ENCODE data around the gene WASHC4.

The WASHC4 gene

GRCh38 chr12:105214670-105215375 is 107.3 kb downstream of the WASHC4 start:
- DNase-seq = no peak

- DNase-seq = no peak
These were observed 110.9 kb downstream of the WASHC4 start for GRCh38 chr12:105218434-105218833.

Measured in activated CD4-positive, alpha-beta T cell treated with anti-CD3 and anti-CD28 coated beads, Interleukin-2, amount 50 U/mL, for 1 hour (primary cell).